ENCODE measurements around the gene BACE1. TPM values are rescaled to one million over a fixed set of nuclear protein-coding genes. Genes with fewer than 3 reads are reported as not detected.

The BACE1 gene
- total and polyA plus RNA-seq, 2 donors (not counting 3 experiments of a cell fraction or from before 2014, with no cell fraction given): 28.8 to 29.6 TPM

DNA sequence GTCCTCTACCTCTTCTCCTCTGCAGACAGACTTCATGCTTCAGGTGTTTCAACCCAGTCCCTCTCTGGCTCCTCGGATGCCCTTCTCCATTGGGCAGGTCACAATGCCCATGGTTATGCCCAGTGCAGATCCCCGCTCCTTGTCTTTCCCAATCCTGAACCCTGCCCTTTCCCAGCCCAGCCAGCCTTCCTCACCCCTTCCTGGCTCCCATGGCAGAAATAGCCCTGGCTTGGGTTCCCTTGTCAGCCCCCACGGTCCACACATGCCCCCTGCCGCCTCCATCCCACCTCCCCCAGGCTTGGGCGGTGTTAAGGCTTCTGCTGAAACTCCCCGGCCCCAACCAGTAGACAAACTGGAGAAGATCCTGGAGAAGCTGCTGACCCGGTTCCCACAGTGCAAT, 34.2 kb downstream of the BACE1 start:
- H3K4me1 ChIP-seq (ENCODE audit: control insufficient read depth, extremely low read depth, insufficient read depth, low read length): peaks cover 21% of the 10 kb centered on the region
- dilution Hi-C loops (cut with MboI; ENCODE audit: extremely low pct_ligation_motif_present, low sequenced_read_pairs) (no loop called here), intact Hi-C loops (cut with micrococcal nuclease) (loop anchor here (2.0 kb wide), 1 partner anchor 35 kb away; the partner anchor contains the start of gene BACE1)
- ChIA-PET CTCF (no interaction called here), POLR2A (no interaction called here)
- no peak overlapping the region for H2AFZ ChIP-seq (ENCODE audit: low read depth, low read length)
- H3K79me2 ChIP-seq (ENCODE audit: control insufficient read depth, insufficient read depth, low read length): no peaks in the 10 kb centered on the region
- H3K9me3 ChIP-seq (replicated peaks; ENCODE audit: control insufficient read depth, insufficient read depth, low read length): no peaks in the 10 kb centered on the region
- H3K27me3 ChIP-seq (ENCODE audit: control insufficient read depth in 2 of 2, insufficient read depth in 2 of 2, low read length in 2 of 2): no peaks in the 10 kb centered on the region
- H3K36me3 ChIP-seq (ENCODE audit: control insufficient read depth in 2 of 2, extremely low read depth in 1 of 2, insufficient read depth in 2 of 2, low read length in 2 of 2): peaks cover 5 to 9% of the 10 kb centered on the region in 2 experiments
- DNase-seq (ENCODE audit: low read depth, low spot score) (no peak), FAIRE-seq (no peak)
- BruUV-seq (replicated peaks): TSS peak; percentile 43
- H3K9ac ChIP-seq (replicated peaks; ENCODE audit: extremely low read depth, insufficient read depth, low read length): no peak overlapping the region
- H4K20me1 ChIP-seq (replicated peaks; ENCODE audit: control insufficient read depth, extremely low read depth, insufficient read depth, low read length): no peaks in the 10 kb centered on the region
- no peak for TF ChIP-seq FOS (IDR thresholded peaks at IDR 0.05; ENCODE audit: borderline replicate concordance, insufficient read depth, low read length)
- no peak for TF ChIP-seq POLR2A (IDR thresholded peaks at IDR 0.05; ENCODE audit: low read depth, low read length)
- TF ChIP-seq, protein P1, sequence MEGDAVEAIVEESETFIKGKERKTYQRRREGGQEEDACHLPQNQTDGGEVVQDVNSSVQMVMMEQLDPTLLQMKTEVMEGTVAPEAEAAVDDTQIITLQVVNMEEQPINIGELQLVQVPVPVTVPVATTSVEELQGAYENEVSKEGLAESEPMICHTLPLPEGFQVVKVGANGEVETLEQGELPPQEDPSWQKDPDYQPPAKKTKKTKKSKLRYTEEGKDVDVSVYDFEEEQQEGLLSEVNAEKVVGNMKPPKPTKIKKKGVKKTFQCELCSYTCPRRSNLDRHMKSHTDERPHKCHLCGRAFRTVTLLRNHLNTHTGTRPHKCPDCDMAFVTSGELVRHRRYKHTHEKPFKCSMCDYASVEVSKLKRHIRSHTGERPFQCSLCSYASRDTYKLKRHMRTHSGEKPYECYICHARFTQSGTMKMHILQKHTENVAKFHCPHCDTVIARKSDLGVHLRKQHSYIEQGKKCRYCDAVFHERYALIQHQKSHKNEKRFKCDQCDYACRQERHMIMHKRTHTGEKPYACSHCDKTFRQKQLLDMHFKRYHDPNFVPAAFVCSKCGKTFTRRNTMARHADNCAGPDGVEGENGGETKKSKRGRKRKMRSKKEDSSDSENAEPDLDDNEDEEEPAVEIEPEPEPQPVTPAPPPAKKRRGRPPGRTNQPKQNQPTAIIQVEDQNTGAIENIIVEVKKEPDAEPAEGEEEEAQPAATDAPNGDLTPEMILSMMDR (IDR thresholded peaks at IDR 0.05; ENCODE audit: extremely low read depth in 1 of 2, insufficient read depth in 1 of 2, low read depth in 1 of 2, low read length in 2 of 2): no peak
- no peak for TF ChIP-seq MAX (IDR thresholded peaks at IDR 0.05; ENCODE audit: insufficient read depth, insufficient read length)
- no peak for TF ChIP-seq JUN (IDR thresholded peaks at IDR 0.05; ENCODE audit: borderline replicate concordance, insufficient read depth, insufficient read length, low read depth)
- TF ChIP-seq EZH2 (IDR thresholded peaks at IDR 0.05; ENCODE audit: borderline replicate concordance, low read depth, low read length, severe bottlenecking): no peak
- TF ChIP-seq GATA2 (IDR thresholded peaks at IDR 0.05; ENCODE audit: insufficient read depth, insufficient read length, low read depth, low read length): no peak
- TF ChIP-seq POLR2AphosphoS5 (IDR thresholded peaks at IDR 0.05; ENCODE audit: insufficient read depth, low read depth, low read length): no peak
- TF ChIP-seq MYC (IDR thresholded peaks at IDR 0.05; ENCODE audit: low read depth, low read length): no peak
- no peak overlapping the region for H3K4me3 ChIP-seq (replicated peaks in 1 of 3; ENCODE audit: insufficient read depth in 1 of 3, low read depth in 1 of 3, low read length in 3 of 3)
- peak overlapping the region; percentile 64 for H3K27ac ChIP-seq (ENCODE audit: insufficient read depth, low read depth, low read length)
- H3K9me1 ChIP-seq (replicated peaks; ENCODE audit: control insufficient read depth, extremely low read depth, insufficient read depth, low read length): no peaks in the 10 kb centered on the region
- no peak overlapping the region for H3K4me2 ChIP-seq (ENCODE audit: insufficient read depth, low read length)

Data from endothelial cell of umbilical vein (primary cell).